AG20443 (cell line): ENCODE data around the gene RBMS3.

Experiments
- DNase-seq: peaks from one replicate; pipeline ENCODE4 v3.0.0; 2012; ENCODE audit warnings: low spot score, mixed read lengths

RBMS3 gene

DNA sequence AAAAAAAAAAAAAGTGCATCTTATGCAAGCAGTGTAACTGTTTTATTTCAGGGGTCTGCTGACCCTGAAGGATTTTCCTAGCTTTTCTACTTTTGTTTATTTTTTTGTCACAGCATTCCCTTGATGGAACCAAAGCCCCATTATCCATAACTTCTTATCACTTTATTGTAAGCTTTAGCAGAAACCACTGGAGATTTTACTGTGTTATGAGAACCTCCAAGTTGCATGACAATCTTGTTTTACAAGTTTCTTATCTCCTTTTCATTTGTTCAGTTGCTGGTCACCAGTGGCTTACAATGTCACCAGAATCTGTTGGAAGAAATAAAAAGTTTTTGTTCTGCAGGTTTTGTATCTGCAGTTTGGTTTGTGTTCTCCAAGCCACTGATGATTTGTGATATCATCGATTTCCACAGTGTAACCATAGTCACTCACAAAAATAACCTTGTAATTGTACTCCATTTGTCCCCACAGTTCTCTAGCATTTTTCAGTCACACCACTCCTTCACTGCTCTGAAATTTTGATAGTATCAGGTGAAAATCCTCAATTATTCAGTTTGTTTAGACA, 660.0 kb downstream of the RBMS3 start:
- no peak for DNase-seq

DNA sequence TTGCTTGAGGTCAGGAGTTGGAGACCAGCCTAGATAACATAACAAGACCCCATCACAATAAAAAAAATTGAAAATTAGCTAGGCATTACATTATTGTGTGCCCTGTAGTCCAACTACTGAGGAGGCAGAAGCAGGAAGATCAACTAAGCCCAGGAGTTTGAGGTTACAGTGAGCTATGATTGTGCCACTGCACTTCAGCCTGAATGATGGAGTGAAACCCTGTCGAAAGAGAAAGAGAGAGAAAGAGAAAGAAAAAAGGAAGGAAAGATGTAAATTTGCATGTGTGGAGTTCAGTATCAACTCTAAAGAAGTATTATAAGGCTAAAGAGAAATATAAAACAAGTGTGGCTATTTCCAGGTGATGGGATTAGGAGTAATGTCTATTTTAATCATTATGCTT, 661.4 kb downstream of the RBMS3 start:
- DNase-seq = no peak

GRCh38 chr3:29949131-29949530, 668.3 kb downstream of the RBMS3 start:
- no peak for DNase-seq

GRCh38 chr3:29949940-29950616, 669.2 kb downstream of the RBMS3 start:
- peak; percentile 25 for DNase-seq

GRCh38 chr3:29952431-29952830, 671.6 kb downstream of the RBMS3 start:
- DNase-seq = no peak

DNA sequence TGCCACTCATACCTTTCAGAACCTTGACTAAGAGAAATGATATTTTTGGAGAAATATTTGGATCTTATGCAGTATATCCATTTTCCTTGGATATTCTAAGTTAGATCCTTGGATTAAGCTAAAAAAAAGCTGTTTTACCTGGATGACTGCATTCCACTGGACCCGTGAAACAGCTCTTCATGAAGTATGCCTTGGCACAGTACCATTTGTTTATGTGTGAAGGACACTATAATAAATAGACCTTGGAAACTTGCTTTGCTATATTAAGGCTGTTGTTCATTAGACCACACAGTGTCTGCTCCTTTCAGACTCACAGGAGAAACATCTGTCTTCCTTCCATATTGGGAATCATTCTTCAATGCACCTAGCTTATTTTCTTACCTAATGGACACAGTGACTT, 674.5 kb downstream of the RBMS3 start:
- no peak for DNase-seq

- no peak for DNase-seq
Measured at GRCh38 chr3:29958816-29959215, 677.9 kb downstream of the RBMS3 start.

- no peak for DNase-seq
Measured at GRCh38 chr3:29971895-29972294, 691.0 kb downstream of the RBMS3 start.

- peak; percentile 37 for DNase-seq
Measured at GRCh38 chr3:29972320-29972993, 691.6 kb downstream of the RBMS3 start.

DNA sequence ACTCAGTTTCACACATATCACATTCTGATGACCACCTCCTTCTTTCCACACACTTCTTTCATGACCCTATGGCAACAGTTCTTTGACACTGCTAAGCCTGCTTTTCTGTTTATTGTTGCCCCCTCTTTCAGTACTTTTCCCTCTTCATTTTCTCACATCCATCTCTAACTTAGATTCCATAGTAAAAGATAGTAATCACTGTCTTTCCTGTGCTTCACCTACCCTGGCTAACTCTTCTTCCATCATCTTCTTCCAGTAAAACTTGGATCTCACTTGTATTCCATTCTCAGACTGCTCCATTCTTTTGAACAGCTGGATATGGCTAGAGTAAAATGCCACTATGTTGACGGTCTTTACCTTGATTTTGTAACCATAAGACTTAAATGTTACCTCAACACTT, 692.9 kb downstream of the RBMS3 start:
- DNase-seq = no peak

DNA sequence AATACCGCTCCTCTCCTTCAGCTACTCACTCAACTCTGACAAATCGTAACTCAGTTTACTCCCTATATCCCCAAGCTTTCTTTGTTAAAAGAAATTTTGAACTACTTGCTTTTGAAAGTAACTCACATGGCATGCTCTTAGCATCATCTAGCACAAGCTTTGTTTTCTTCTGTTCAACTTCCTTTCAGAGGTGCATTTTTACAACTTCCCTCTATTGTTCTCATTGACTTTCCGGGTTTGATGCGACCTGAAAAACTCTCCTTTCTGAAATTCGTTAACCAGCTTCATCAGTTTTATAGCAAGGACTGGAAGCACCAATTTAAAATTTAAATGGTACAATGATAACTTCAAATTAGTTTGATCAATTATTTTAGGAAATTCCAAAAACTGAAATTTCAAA, 696.0 kb downstream of the RBMS3 start:
- no peak for DNase-seq

DNA sequence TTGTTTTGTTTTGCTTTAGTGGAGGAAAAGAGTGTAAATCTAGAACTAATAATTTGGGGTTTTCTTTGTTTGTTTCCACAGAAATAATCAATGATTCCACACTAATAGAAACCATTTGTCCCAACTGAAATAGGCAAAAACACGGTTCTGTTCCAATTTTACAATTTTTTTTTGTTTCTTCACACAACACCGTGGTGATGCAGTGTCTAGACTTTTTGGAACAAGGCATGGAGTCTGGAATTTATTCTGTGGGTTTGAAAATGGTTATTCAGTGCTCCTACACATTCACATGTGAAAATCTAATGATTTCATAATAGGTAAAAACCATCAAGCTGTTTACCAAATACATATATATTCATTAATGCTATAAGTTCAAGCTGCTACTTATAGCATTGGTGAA, 696.5 kb downstream of the RBMS3 start:
- DNase-seq = peak; percentile 10

GRCh38 chr3:29978036-29978435, 697.2 kb downstream of the RBMS3 start:
- no peak for DNase-seq

DNA sequence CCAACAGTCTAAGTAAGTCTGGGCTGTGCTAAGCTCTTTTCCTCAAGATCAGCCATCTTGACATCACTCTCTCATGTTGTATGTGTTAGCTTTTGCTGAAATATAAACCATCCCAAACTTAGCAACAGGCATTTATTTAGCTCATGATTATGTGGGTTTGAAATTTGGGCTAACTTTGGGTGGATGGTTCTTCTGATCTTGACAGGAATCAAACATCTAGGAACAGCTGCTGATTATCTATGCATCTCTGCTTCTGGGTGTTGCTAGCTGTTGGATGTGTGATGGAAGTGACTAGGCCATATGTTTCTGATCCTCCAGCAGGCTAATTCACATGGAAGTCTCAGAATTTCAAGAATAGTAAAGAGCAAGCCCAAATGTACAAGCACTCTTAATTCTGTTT, 710.3 kb downstream of the RBMS3 start:
- no peak for DNase-seq

DNA sequence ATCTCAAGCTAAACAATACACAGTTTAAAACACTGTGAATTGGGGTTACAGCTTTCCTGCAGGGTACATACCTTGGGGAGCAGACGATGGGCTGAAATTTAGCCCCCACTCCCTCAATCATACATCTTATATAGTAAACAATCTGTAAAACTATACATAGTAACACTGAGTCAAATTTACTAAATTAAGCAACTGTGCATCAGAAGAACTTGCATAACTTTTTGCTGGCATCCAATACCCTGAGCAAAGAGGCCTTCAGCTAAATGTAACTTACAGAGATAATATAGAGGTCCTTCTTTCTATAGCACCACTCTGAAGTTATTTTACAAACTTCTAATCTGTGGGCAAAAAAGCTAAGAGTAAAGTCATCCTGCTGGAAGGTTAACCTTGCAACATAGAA, 721.9 kb downstream of the RBMS3 start:
- DNase-seq = no peak

GRCh38 chr3:30003741-30004140, 722.9 kb downstream of the RBMS3 start:
- no peak for DNase-seq

DNA sequence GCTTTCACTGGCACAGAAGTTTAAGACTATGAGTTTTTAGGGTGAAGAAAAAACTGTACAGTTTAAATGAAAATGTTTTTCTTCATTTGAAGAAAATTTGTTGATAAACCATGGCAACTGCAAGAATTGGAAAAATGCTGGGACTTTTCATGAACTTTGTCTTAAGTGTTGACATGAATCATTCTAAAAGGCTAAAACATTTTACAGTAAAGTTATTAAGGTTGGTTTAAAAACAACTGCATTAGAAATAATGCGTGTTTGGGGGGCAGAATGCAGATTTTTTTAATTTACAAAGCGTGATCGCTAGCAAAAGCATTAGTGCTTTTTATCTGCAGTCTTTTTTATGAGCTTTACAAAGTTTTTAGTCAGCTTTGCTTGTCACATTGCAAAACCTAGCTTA, 723.6 kb downstream of the RBMS3 start:
- DNase-seq = peak; percentile 10

GRCh38 chr3:30006111-30006510, 725.2 kb downstream of the RBMS3 start:
- no peak for DNase-seq

- no peak for DNase-seq
Measured at GRCh38 chr3:30007668-30008067, 726.8 kb downstream of the RBMS3 start.

- DNase-seq = no peak
Measured at GRCh38 chr3:30011237-30011803, 730.4 kb downstream of the RBMS3 start.

DNA sequence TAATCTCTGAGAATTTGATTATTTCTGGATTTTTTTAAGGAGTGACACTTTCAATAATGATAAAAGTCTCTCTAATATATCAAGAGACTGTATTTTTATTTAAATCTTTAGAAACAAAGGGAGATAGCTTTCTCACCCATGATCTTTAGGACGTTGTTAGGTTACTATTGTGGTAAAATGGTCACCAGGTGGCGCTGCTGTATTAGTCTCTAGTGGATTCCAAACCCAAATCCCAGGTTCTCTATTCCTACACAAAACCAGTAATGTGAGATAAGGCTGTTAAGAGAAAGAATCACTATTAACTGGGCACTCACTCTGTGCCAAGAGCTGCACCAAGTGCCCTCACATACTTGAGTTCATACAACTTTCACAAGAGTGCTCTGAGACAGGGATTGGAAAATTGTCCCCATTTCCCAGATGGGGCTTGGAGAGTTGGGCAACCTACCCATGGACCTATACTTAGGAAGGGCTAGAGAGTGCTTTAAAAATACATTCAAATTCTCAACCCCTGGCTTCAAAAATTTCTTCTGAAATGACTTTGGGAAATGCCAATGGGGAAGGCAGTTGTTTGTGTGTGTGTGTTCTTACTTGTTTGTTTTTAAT, 732.2 kb downstream of the RBMS3 start:
- peak; percentile 59 for DNase-seq

- no peak for DNase-seq
Measured at GRCh38 chr3:30017901-30018300, 737.0 kb downstream of the RBMS3 start.

DNA sequence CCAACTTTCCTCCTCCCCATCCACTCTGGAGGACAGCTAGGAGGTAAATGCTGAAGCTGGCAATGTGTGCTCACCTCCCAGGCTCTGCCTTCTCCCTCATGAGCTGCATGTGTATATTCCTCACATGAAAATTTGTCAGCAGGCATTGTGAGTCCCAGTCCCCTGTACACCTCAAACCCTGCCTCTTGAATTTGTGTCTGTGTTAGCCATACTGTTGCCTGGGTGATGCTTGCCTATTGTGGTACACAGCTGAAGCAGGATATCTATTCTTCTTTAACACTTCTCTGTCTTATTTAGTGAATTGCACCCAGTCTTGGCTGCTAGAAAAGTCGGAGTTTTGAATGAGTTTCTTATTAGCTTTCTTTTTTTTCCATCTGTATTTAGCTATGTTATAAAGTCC, 739.5 kb downstream of the RBMS3 start:
- DNase-seq = no peak
